ENCODE data around the gene CPOX. TPM values are rescaled to one million over a fixed set of nuclear protein-coding genes. Genes with fewer than 3 reads are reported as not detected.

Gene CPOX
- total and polyA plus RNA-seq, 2 of the 8 experiments (the other 6 are each of a cell fraction or from before 2014, with no cell fraction given) = 17.4 to 27.0 TPM

DNA sequence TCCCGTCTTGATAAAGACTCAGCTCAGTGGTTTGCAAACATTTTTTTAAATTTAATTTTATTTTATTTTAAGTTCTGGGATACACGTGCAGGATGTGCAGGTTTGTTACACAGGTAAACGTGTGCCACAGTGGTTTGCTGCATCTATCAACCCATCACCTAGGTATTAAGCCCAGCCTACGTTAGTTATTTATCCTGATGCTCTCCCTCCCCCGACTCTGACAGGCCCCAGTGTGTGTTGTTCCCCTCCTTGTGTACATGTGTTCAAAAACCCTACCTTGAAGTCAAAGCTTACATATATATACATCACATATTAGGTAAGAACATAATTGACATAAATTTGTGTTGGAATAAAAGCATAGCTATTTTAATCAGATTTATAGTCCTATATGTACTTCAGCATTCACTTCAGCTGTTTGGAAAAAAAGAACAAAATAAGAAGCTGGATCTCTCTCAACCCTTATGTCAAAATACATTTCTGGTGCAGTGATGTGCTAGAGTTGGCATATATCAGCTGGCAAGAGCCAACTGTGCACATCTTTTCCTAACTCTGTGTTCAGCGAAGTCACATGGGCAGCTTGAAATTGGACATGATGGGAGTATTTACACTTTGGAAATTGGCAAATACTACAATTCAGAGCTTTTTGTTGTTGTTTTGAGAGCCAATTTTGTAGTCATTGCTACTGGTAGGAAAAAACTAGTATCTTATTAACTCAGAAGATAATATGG is 35.1 kb downstream of the CPOX start (continued):
- no peak for TF ChIP-seq RFX5 (IDR thresholded peaks at IDR 0.05; ENCODE audit: borderline replicate concordance, low read depth, low read length)
